Peyer's patch (tissue), 4 donors: Measurements from ENCODE around the gene ECE2. TPM values are rescaled to one million over a fixed set of nuclear protein-coding genes. Genes with fewer than 3 reads are reported as not detected.
A peak's percentile ranks its signal among the peaks of the same experiment; 100 is the strongest.

Experiments used
- DNase-seq, 3 donors: peaks; one replicate each; pipeline ENCODE4 v3.0.0-alpha.2; 2017 to 2019
- H3K27ac ChIP-seq, 4 donors: fragments of 200-600 bp; sonication (generic); one replicate each; pipeline ENCODE4 v1.5.1; 2016 to 2019
- H3K27me3 ChIP-seq, 2 donors: fragments of 200-600 bp; sonication (generic); one replicate each; pipeline ENCODE4 v1.5.1; 2019
- H3K36me3 ChIP-seq, 3 donors: fragments of 200-600 bp; sonication (generic); one replicate each; pipeline ENCODE4 v1.5.1; 2016 to 2019
- H3K4me1 ChIP-seq, 4 donors: fragments of 200-600 bp; sonication (generic); one replicate each; pipeline ENCODE4 v1.5.1; 2016 to 2019
- H3K4me3 ChIP-seq, 4 donors: fragments of 200-600 bp; sonication (generic); 1 replicate in 3 of 4; 2 replicates in 1 of 4; pipeline ENCODE4 v1.5.1; 2016 to 2019; ENCODE audit warnings: mild to moderate bottlenecking in 1 of 4
- H3K9me3 ChIP-seq, 4 donors: fragments of 200-600 bp; sonication (generic); one replicate each; pipeline ENCODE4 v1.5.1; 2016 to 2019; ENCODE audit warnings: mild to moderate bottlenecking in 1 of 4
- CTCF ChIP-seq, 6 experiments: fragments of 450-650 bp in 4 of 6; fragments of 200-600 bp in 2 of 6; sonication (generic) in 1 of 6; IDR thresholded peaks; one replicate each; pipeline ENCODE4 v1.5.1; 2017 to 2019; ENCODE audit warnings: antibody characterized with exemption in 6 of 6, mild to moderate bottlenecking in 3 of 6, moderate library complexity in 1 of 6
- POLR2A ChIP-seq, 2 donors: fragments of 450-650 bp; IDR thresholded peaks; one replicate each; pipeline ENCODE4 v1.5.1; 2017; ENCODE audit warnings: antibody characterized with exemption in 2 of 2, mild to moderate bottlenecking in 2 of 2, moderate library complexity in 2 of 2
- total RNA-seq, 4 donors: library from RNA; depleted of rRNA; stranded (reverse); fragments of >200 nt; gene quantifications; one replicate each; pipeline ENCODE4 v1.1.0, GENCODE V29; 2016

Gene ECE2
- total RNA-seq, 4 donors from 2014 or later: not detected

- Histone ChIP-seq H3K4me3 (no peak overlapping the region), H3K27me3 (no peaks in the 10 kb centered on the region), H3K27ac (no peak overlapping the region), H3K4me1 (no peaks in the 10 kb centered on the region), H3K36me3 (peaks cover 0 to 100% (median 4%) of the 10 kb centered on the region in 3 donors), H3K9me3 (no peaks in the 10 kb centered on the region)
- no peak for DNase-seq
- no peak for TF ChIP-seq POLR2A (IDR thresholded peaks at IDR 0.05)
Observed at GRCh38 chr3:184328516-184328915, 52.7 kb downstream of the ECE2 start.

GRCh38 chr3:184332370-184333090 is 56.7 kb downstream of the ECE2 start:
- H3K4me1 ChIP-seq: peaks cover 0 to 17% (median 3%) of the 10 kb centered on the region in 4 donors
- H3K27me3 ChIP-seq: no peaks in the 10 kb centered on the region
- DNase-seq: no peak
- H3K9me3 ChIP-seq: no peaks in the 10 kb centered on the region
- H3K27ac ChIP-seq: peak overlapping the region in 2 of 4 donors; percentile 30 to 43
- peaks cover 0 to 79% (median 4%) of the 10 kb centered on the region in 3 donors for H3K36me3 ChIP-seq
- TF ChIP-seq CTCF (IDR thresholded peaks at IDR 0.05) (no peak), POLR2A (IDR thresholded peaks at IDR 0.05) (no peak)
- no peak overlapping the region for H3K4me3 ChIP-seq

- Histone ChIP-seq H3K4me3 (no peak overlapping the region), H3K36me3 (peaks cover 0 to 72% (median 4%) of the 10 kb centered on the region in 3 donors), H3K4me1 (peaks cover 0 to 23% (median 3%) of the 10 kb centered on the region in 4 donors), H3K27ac (peak overlapping the region in 2 of 4 donors; percentile 30 to 43), H3K27me3 (no peaks in the 10 kb centered on the region), H3K9me3 (no peaks in the 10 kb centered on the region)
- DNase-seq: no peak
- TF ChIP-seq POLR2A (IDR thresholded peaks at IDR 0.05): no peak
- TF ChIP-seq CTCF (IDR thresholded peaks at IDR 0.05): no peak
Observed at GRCh38 chr3:184333190-184333589, 57.4 kb downstream of the ECE2 start.

GRCh38 chr3:184333700-184334099 is 57.9 kb downstream of the ECE2 start:
- Histone ChIP-seq H3K9me3 (no peaks in the 10 kb centered on the region), H3K4me3 (no peak overlapping the region), H3K27me3 (no peaks in the 10 kb centered on the region), H3K4me1 (peaks cover 0 to 24% (median 3%) of the 10 kb centered on the region in 4 donors), H3K27ac (no peak overlapping the region), H3K36me3 (peaks cover 0 to 67% (median under 1%) of the 10 kb centered on the region in 3 donors)
- no peak for TF ChIP-seq CTCF (IDR thresholded peaks at IDR 0.05)
- TF ChIP-seq POLR2A (IDR thresholded peaks at IDR 0.05): no peak
- no peak for DNase-seq

- DNase-seq: no peak
- H3K27me3 ChIP-seq: no peaks in the 10 kb centered on the region
- H3K27ac ChIP-seq: peak overlapping the region in 3 of 4 donors; percentile 15 to 98 (median 89)
- no peaks in the 10 kb centered on the region for H3K9me3 ChIP-seq
- TF ChIP-seq CTCF (IDR thresholded peaks at IDR 0.05): no peak
- TF ChIP-seq POLR2A (IDR thresholded peaks at IDR 0.05): no peak
- H3K4me1 ChIP-seq: peaks cover 0 to 24% (median 3%) of the 10 kb centered on the region in 4 donors
- peaks cover 0 to 58% (median 0%) of the 10 kb centered on the region in 3 donors for H3K36me3 ChIP-seq
- no peak overlapping the region for H3K4me3 ChIP-seq
Observed at GRCh38 chr3:184334470-184335158, 58.8 kb downstream of the ECE2 start.

GRCh38 chr3:184335291-184335660 is 59.5 kb downstream of the ECE2 start:
- Histone ChIP-seq H3K27me3 (no peaks in the 10 kb centered on the region), H3K4me3 (peak overlapping the region; percentile 63 to 92 (median 78)), H3K36me3 (peaks cover 0 to 51% (median 0%) of the 10 kb centered on the region in 3 donors), H3K4me1 (peaks cover 0 to 24% (median 3%) of the 10 kb centered on the region in 4 donors), H3K27ac (peak overlapping the region; percentile 89 to 98 (median 91)), H3K9me3 (no peaks in the 10 kb centered on the region)
- TF ChIP-seq CTCF (IDR thresholded peaks at IDR 0.05): no peak
- no peak for TF ChIP-seq POLR2A (IDR thresholded peaks at IDR 0.05)
- no peak for DNase-seq
